Uterus (tissue), 2 donors: ENCODE results near the gene TTLL8.

Source experiments
- POLR2A ChIP-seq, 2 donors: fragments of 450-650 bp; IDR thresholded peaks; one replicate each; pipeline ENCODE4 v1.6.1; 2016; ENCODE audit warnings: antibody characterized with exemption in 2 of 2, mild to moderate bottlenecking in 1 of 2, moderate library complexity in 1 of 2
- TF ChIP-seq, protein P1 (sequence below), 4 experiments: fragments of 200-600 bp in 2 of 4; fragments of 450-650 bp in 2 of 4; sonication (generic) in 2 of 4; IDR thresholded peaks; one replicate each; pipeline ENCODE4 v1.5.1; 2016 to 2019; ENCODE audit warnings: antibody characterized with exemption in 4 of 4, mild to moderate bottlenecking in 2 of 4, moderate library complexity in 1 of 4

DNA sequence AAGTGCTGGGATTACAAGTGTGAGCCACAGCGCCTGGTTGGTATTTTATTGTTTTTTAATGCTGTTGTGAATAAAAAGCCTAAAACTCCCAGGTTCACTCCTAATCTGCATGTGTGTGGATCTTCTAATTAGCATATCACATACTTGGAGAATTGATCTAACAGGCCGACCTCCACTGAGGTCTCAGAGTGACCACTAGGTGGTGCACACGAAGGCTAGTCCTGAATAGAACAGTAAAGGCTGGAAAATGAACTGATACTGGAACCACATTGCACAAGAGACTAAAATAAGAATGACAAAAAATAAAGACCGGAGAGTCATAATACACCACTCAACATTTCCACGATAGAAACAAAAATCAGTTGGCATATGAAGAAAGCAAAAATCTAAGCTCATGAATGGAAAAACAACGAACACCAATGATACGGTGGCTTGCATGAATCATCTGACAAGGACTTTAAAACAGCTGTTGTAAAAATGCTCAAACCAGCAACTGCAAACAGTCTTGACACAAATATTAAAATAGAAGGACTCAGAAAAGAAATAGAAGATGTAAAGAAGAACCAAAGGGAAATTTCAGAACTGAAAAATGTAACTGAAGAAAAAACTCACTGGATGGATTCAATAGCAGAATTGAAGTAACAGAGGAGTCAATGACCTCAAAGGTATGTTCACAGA, 78.4 kb downstream of the TTLL8 start:
- TF ChIP-seq POLR2A (IDR thresholded peaks at IDR 0.05), result no peak
- TF ChIP-seq, protein P1, sequence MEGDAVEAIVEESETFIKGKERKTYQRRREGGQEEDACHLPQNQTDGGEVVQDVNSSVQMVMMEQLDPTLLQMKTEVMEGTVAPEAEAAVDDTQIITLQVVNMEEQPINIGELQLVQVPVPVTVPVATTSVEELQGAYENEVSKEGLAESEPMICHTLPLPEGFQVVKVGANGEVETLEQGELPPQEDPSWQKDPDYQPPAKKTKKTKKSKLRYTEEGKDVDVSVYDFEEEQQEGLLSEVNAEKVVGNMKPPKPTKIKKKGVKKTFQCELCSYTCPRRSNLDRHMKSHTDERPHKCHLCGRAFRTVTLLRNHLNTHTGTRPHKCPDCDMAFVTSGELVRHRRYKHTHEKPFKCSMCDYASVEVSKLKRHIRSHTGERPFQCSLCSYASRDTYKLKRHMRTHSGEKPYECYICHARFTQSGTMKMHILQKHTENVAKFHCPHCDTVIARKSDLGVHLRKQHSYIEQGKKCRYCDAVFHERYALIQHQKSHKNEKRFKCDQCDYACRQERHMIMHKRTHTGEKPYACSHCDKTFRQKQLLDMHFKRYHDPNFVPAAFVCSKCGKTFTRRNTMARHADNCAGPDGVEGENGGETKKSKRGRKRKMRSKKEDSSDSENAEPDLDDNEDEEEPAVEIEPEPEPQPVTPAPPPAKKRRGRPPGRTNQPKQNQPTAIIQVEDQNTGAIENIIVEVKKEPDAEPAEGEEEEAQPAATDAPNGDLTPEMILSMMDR (IDR thresholded peaks at IDR 0.05), result peak in 2 of 4 experiments; percentile 14 to 15
